ENCODE results near the gene CHURC1.
A peak's percentile ranks its signal among the peaks of the same experiment; 100 is the strongest.

The CHURC1 gene

DNA sequence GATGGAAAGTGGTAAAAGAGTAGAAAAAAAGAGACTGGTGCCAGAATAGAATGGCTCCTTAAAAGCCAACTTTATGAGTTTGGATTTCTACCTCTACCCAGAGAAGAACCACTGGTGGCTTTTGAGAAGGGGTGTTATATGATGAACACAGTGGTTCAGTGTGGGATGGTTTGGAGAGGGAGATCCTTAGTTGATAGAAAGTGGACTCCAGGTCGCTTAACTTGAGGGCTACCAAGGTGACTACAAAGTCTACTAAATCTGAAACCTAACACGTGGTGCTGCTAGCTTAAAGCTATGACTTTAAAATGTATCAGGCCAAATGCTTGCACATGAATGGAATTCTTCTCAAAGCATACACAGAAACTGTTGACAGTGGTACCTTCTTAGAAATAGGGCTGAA lies 42.9 kb upstream of the CHURC1 start:
- Histone ChIP-seq H3K4me3 (no peak overlapping the region), H3K27ac (no peak overlapping the region)
- TF ChIP-seq, protein P1, sequence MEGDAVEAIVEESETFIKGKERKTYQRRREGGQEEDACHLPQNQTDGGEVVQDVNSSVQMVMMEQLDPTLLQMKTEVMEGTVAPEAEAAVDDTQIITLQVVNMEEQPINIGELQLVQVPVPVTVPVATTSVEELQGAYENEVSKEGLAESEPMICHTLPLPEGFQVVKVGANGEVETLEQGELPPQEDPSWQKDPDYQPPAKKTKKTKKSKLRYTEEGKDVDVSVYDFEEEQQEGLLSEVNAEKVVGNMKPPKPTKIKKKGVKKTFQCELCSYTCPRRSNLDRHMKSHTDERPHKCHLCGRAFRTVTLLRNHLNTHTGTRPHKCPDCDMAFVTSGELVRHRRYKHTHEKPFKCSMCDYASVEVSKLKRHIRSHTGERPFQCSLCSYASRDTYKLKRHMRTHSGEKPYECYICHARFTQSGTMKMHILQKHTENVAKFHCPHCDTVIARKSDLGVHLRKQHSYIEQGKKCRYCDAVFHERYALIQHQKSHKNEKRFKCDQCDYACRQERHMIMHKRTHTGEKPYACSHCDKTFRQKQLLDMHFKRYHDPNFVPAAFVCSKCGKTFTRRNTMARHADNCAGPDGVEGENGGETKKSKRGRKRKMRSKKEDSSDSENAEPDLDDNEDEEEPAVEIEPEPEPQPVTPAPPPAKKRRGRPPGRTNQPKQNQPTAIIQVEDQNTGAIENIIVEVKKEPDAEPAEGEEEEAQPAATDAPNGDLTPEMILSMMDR (IDR thresholded peaks at IDR 0.05): no peak
- DNase-seq (ENCODE audit: low spot score): no peak

DNA sequence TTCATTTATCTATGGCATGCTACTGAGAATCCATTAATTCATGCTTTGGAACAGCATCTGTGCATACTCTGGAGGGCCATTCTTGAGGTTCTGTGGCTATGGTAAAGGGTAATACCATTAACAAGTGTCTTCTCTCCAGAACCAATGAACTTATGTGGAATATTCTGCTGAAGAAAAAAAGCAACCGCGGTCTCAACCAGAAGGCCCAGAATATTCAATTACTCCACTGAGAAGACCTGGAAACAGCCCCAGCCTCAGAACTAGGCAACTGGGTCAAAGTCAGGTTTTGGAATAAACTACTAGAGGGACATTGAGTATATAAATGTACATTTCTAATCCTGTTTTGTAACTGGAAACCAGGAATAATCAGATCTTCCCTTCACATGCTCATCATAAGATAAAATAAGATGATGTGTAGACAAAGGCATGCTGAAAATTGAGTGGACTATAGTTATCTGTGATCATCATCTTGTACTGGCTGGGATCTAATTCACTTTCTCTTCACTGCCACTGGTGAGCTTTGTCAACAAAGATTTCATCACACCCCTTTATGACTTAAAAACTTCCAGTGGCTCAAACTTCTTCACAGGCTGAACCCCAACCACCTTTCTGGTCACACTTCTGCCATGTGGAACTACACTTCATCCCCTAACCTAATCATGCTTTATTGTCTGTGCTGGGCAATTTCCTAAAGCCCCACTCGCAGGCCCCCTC lies 40.6 kb upstream of the CHURC1 start:
- no peak overlapping the region for H3K27ac ChIP-seq
- TF ChIP-seq, protein P1 (IDR thresholded peaks at IDR 0.05): no peak
- DNase-seq (ENCODE audit: low spot score): no peak
- no peak overlapping the region for H3K4me3 ChIP-seq

DNA sequence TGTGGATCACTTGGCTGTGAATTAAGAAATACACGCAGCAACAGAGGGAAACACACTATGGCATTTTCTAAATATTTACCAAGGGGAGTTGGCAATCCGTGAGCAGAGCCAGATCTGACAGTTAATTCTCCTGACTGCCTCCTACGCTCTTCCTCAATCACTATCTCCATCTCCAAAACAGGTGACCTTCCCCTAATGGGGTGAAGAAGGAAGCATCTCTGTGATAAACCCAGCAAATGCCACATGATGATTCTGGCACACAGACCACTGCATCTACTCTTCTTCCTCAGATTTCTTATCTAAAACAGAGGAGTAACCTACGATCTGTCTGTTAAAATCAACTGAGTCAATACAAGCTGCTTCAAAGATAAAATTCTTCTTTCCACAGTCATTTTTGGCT lies 38.9 kb upstream of the CHURC1 start:
- DNase-seq (ENCODE audit: low spot score): no peak
- TF ChIP-seq, protein P1 (IDR thresholded peaks at IDR 0.05): no peak
- Histone ChIP-seq H3K27ac (no peak overlapping the region), H3K4me3 (no peak overlapping the region)

DNA sequence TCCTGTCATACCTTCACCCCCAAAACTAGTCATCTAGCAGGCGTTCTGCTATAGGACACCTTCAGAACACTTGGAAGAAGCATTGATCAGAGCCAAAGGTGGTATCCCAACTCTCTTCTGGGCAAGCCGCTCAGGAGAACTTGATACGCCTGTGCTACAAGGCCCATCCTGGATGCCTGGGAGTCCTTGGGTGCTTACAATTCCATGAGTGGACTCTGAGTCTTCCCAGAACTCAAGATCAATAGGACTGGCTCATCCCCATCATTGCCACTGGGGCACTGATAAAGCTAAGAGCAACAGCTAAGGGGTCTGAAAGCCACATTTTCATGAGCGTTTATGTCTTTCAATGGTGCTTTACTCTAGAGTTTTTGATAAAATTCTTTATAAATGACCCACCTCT lies 36.4 kb upstream of the CHURC1 start:
- Histone ChIP-seq H3K4me3 (no peak overlapping the region), H3K27ac (no peak overlapping the region)
- DNase-seq (ENCODE audit: low spot score): no peak
- TF ChIP-seq, protein P1 (IDR thresholded peaks at IDR 0.05): no peak

DNA sequence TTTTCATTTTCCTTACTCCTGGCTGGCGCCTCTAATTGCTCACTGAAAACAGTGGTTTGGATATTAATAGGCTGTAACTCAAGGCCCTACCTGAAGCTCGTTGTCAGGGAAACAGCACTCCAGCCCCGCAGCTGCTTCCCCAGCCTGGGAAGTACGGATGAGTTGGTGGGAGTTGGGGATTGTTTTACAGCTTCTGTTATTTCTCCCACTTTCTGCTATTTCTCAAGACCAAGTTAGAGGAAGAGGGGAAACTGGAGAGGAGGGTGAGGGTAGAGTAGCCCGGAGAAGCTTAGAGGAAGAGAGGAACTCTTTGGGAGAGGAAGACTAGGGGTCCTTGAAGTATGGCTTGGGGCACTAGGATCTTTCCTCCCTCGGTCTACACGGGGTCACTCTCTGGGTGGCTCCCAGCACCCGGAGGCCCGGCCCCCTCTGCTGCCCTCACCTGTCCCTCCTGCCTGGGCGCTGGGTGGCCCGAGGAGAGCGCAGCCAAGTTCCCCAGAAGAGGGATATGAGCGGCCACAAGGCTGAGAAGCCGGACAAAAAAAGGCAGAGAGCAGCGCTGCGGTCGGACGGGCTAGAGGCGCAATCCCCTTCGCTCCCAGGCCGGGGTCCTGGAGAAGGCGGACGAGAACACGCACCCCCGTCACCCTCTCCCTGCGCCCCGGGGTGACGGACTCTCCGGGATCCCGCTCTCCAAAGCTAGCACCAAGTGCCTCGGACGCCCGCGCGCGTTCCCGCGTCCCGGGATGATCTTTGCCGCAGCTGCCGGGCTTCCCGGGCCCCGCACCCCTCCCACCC lies 35.2 kb upstream of the CHURC1 start:
- peak overlapping the region; percentile 57 to 72 for H3K27ac ChIP-seq
- TF ChIP-seq, protein P1 (IDR thresholded peaks at IDR 0.05): no peak
- no peak for DNase-seq (ENCODE audit: low spot score)
- H3K4me3 ChIP-seq: peak overlapping the region; percentile 82

DNA sequence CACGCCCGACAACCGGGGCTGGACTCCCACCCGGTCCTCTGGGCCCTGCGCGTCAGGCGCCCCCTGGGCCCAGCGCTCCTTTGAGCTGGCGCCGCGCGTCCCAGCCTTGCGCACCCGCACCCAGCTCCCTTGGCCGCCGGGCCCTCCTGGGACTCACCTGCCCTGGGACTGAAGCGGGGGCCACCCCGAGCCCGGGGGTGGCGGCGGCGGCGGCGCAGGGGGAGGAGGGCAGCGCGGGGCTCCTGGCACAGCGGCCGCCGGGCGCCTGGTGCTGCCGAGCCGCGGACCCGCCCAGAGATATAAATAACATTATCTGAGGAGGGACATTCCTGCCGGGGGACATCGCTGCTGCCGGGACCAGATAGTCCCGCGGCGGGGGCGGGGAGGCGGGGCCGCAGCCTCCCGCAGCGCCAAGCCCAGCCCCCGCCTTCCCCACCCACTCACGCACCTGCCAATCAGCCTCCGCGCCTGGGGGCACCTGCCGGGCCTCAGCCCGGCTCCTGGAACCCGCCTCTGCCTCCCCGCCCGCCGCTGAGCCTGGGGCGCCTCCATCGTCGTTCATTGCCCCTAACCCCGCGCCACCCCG lies 34.5 kb upstream of the CHURC1 start, which contains the start of gene SPTB:
Gene SPTB, minus strand, starts transcription at position 273 of the 586 bp plus-strand sequence. CDS start 56,813 bp downstream, outside the sequence.
- TF ChIP-seq, protein P1 (IDR thresholded peaks at IDR 0.05): no peak
- H3K4me3 ChIP-seq: peak within 1 kb of the TSS; percentile 82
- no peak for DNase-seq (ENCODE audit: low spot score)
- peak within 1 kb of the TSS; percentile 57 to 72 for H3K27ac ChIP-seq
